Stimulated activated naive B cell treated with anti-CD40 and anti-IgM and Interleukin-4, amounts not matched to agents 10 μg/mL and 1 μg/mL and 100 μg/mL, for 72 hours (primary cell): ENCODE measurements around the gene THNSL1.
"Not testable (repeated sequence)": the region's sequence is repeated elsewhere in the genome, so short reads cannot be mapped to it uniquely, and the experiment has no call there.

Experiments used
- ATAC-seq, 2 donors: fragments of 150-1000 bp; cut with Tn5 transposase; replicated peaks; 2 replicates each; pipeline ENCODE4 v1.10.0; 2021; ENCODE audit warnings: moderate library complexity in 1 of 2
- DNase-seq: peaks from one replicate; pipeline ENCODE4 v3.0.0; 2021
- H3K27ac Mint-ChIP-seq: one replicate; pipeline ENCODE4 v1.8.0; 2022; ENCODE audit warnings: mild to moderate bottlenecking, mixed read lengths
- H3K27me3 Mint-ChIP-seq, 2 donors: one replicate each; pipeline ENCODE4 v1.8.0; 2022; ENCODE audit warnings: mixed read lengths in 2 of 2
- H3K36me3 Mint-ChIP-seq, 2 donors: one replicate each; pipeline ENCODE4 v1.8.0; 2022; ENCODE audit warnings: mixed read lengths in 2 of 2, mild to moderate bottlenecking in 1 of 2
- H3K4me1 Mint-ChIP-seq, 2 donors: one replicate each; pipeline ENCODE4 v1.8.0; 2022; ENCODE audit warnings: mixed read lengths in 2 of 2, mild to moderate bottlenecking in 1 of 2
- H3K4me3 Mint-ChIP-seq, 2 donors: one replicate each; pipeline ENCODE4 v1.8.0; 2022; ENCODE audit warnings: mild to moderate bottlenecking in 2 of 2, mixed read lengths in 2 of 2, moderate library complexity in 1 of 2
- H3K9me3 Mint-ChIP-seq, 2 donors: one replicate each; pipeline ENCODE4 v1.8.0; 2022; ENCODE audit warnings: mixed read lengths in 2 of 2, mild to moderate bottlenecking in 1 of 2

Gene THNSL1

GRCh38 chr10:24984906-24985305 is 31.5 kb upstream of the THNSL1 start:
- ATAC-seq, result no peak
- Mint-ChIP-seq H3K9me3 (peaks cover 0 to 5% of the 10 kb centered on the region in 2 donors), H3K4me1 (peaks cover 7 to 9% of the 10 kb centered on the region in 2 donors), H3K4me3 (no peak overlapping the region), H3K36me3 (no peaks in the 10 kb centered on the region), H3K27me3 (peaks cover 11 to 30% of the 10 kb centered on the region in 2 donors), H3K27ac (no peak overlapping the region)
- DNase-seq, result no peak

GRCh38 chr10:24988831-24989640 is 27.4 kb upstream of the THNSL1 start:
- no peak for ATAC-seq
- no peak overlapping the region for H3K4me3 Mint-ChIP-seq
- no peak for DNase-seq

GRCh38 chr10:24989867-24990266 is 26.5 kb upstream of the THNSL1 start:
- Mint-ChIP-seq H3K27ac (no peak overlapping the region), H3K36me3 (no peaks in the 10 kb centered on the region), H3K4me1 (peaks cover 0 to 1% of the 10 kb centered on the region in 2 donors), H3K9me3 (no peaks in the 10 kb centered on the region), H3K4me3 (no peak overlapping the region), H3K27me3 (peaks cover 9 to 36% of the 10 kb centered on the region in 2 donors)
- no peak for ATAC-seq
- no peak for DNase-seq

More at GRCh38 chr10:24988831-24989640, 27.4 kb upstream of the THNSL1 start:
- Mint-ChIP-seq H3K27me3 (peaks cover 9 to 33% of the 10 kb centered on the region in 2 donors), H3K9me3 (no peaks in the 10 kb centered on the region), H3K4me1 (peaks cover 0 to 1% of the 10 kb centered on the region in 2 donors), H3K27ac (no peak overlapping the region), H3K36me3 (no peaks in the 10 kb centered on the region)

- Mint-ChIP-seq H3K27me3 (peaks cover 9 to 31% of the 10 kb centered on the region in 2 donors), H3K4me3 (no peak overlapping the region), H3K9me3 (no peaks in the 10 kb centered on the region), H3K4me1 (peaks cover 0 to 1% of the 10 kb centered on the region in 2 donors), H3K27ac (no peak overlapping the region), H3K36me3 (no peaks in the 10 kb centered on the region)
- DNase-seq, result no peak
- ATAC-seq, result no peak
These were observed 25.1 kb upstream of the THNSL1 start for GRCh38 chr10:24991298-24991697.

- Mint-ChIP-seq H3K9me3 (no peaks in the 10 kb centered on the region), H3K27me3 (peaks cover 15 to 32% of the 10 kb centered on the region in 2 donors), H3K36me3 (no peaks in the 10 kb centered on the region), H3K27ac (no peak overlapping the region), H3K4me3 (no peak overlapping the region), H3K4me1 (peaks cover 0 to 1% of the 10 kb centered on the region in 2 donors)
- ATAC-seq (no peak), DNase-seq (no peak)
These were observed 23.8 kb upstream of the THNSL1 start for GRCh38 chr10:24992512-24993133.

- H3K27ac Mint-ChIP-seq, result no peak overlapping the region
- no peak for ATAC-seq
- H3K4me3 Mint-ChIP-seq, result no peak overlapping the region
These were observed 23.0 kb upstream of the THNSL1 start for GRCh38 chr10:24993237-24993958.

GRCh38 chr10:24995072-24995471 is 21.3 kb upstream of the THNSL1 start:
- no peak overlapping the region for H3K27ac Mint-ChIP-seq
- DNase-seq, result no peak
- peaks cover 15 to 31% of the 10 kb centered on the region in 2 donors for H3K27me3 Mint-ChIP-seq
- H3K9me3 Mint-ChIP-seq, result peaks cover 3 to 5% of the 10 kb centered on the region in 2 donors
- H3K4me1 Mint-ChIP-seq, result no peaks in the 10 kb centered on the region
- no peak for ATAC-seq
- no peaks in the 10 kb centered on the region for H3K36me3 Mint-ChIP-seq
- H3K4me3 Mint-ChIP-seq, result no peak overlapping the region

More at GRCh38 chr10:24993237-24993958, 23.0 kb upstream of the THNSL1 start:
- no peaks in the 10 kb centered on the region for H3K9me3 Mint-ChIP-seq
- H3K4me1 Mint-ChIP-seq, result peaks cover 0 to 1% of the 10 kb centered on the region in 2 donors
- peaks cover 15 to 34% of the 10 kb centered on the region in 2 donors for H3K27me3 Mint-ChIP-seq
- DNase-seq, result no peak
- no peaks in the 10 kb centered on the region for H3K36me3 Mint-ChIP-seq

- H3K9me3 Mint-ChIP-seq, result peaks cover 15 to 20% of the 10 kb centered on the region in 2 donors
- DNase-seq (no peak), ATAC-seq (no peak)
- no peak overlapping the region for H3K4me3 Mint-ChIP-seq
- peaks cover 14 to 37% of the 10 kb centered on the region in 2 donors for H3K27me3 Mint-ChIP-seq
- no peaks in the 10 kb centered on the region for H3K4me1 Mint-ChIP-seq
- H3K27ac Mint-ChIP-seq, result no peak overlapping the region
- H3K36me3 Mint-ChIP-seq, result no peaks in the 10 kb centered on the region
These were observed 18.4 kb upstream of the THNSL1 start for GRCh38 chr10:24998044-24998443.

- H3K27ac Mint-ChIP-seq, H3K4me1 Mint-ChIP-seq, DNase-seq, H3K27me3 Mint-ChIP-seq, H3K4me3 Mint-ChIP-seq, H3K36me3 Mint-ChIP-seq, H3K9me3 Mint-ChIP-seq, ATAC-seq: not testable (repeated sequence)
These were observed 4.8 kb upstream of the THNSL1 start for GRCh38 chr10:25011591-25011990.

GRCh38 chr10:25014579-25014978 is 1.8 kb upstream of the THNSL1 start:
- H3K27me3 Mint-ChIP-seq, result no peaks in the 10 kb centered on the region
- ATAC-seq, result no peak

GRCh38 chr10:25015828-25016375 is 510 bp upstream of the THNSL1 start, which contains the start of gene ENKUR:
TSS of gene ENKUR (minus strand) at chr10:25016158. CDS start at chr10:25015936, 222 bp downstream.
- Mint-ChIP-seq H3K4me1 (peaks cover 11 to 20% of the 10 kb centered on the region in 2 donors), H3K36me3 (peaks cover 0 to 4% of the 10 kb centered on the region in 2 donors), H3K4me3 (peak within 1 kb of the TSS; percentile 83 to 85), H3K9me3 (peaks cover 0 to 3% of the 10 kb centered on the region in 2 donors), H3K27ac (peak within 1 kb of the TSS; percentile 91), H3K27me3 (no peaks in the 10 kb centered on the region)
- ATAC-seq (peak; percentile 60 to 61), DNase-seq (no peak)

More at GRCh38 chr10:25014579-25014978, 1.8 kb upstream of the THNSL1 start:
- Mint-ChIP-seq H3K4me1 (peaks cover 10 to 20% of the 10 kb centered on the region in 2 donors), H3K27ac (no peak overlapping the region), H3K9me3 (peaks cover 0 to 3% of the 10 kb centered on the region in 2 donors), H3K36me3 (peaks cover 0 to 4% of the 10 kb centered on the region in 2 donors), H3K4me3 (no peak overlapping the region)
- DNase-seq, result no peak

GRCh38 chr10:25017154-25017590 is 760 bp downstream of the THNSL1 start:
- peak overlapping the region; percentile 83 to 85 for H3K4me3 Mint-ChIP-seq
- peaks cover 0 to 4% of the 10 kb centered on the region in 2 donors for H3K36me3 Mint-ChIP-seq
- peak overlapping the region; percentile 91 for H3K27ac Mint-ChIP-seq
- peaks cover 0 to 3% of the 10 kb centered on the region in 2 donors for H3K9me3 Mint-ChIP-seq
- H3K27me3 Mint-ChIP-seq, result no peaks in the 10 kb centered on the region
- no peak for DNase-seq
- peaks cover 11 to 20% of the 10 kb centered on the region in 2 donors for H3K4me1 Mint-ChIP-seq
- peak; percentile 1 to 6 for ATAC-seq

- peak overlapping the region; percentile 83 to 85 for H3K4me3 Mint-ChIP-seq
- ATAC-seq, result no peak
- peaks cover 0 to 3% of the 10 kb centered on the region in 2 donors for H3K9me3 Mint-ChIP-seq
These were observed 1.2 kb downstream of the THNSL1 start for GRCh38 chr10:25017661-25018060.

GRCh38 chr10:25018703-25019102 is 2.3 kb downstream of the THNSL1 start:
- DNase-seq (no peak), ATAC-seq (no peak)
- H3K4me3 Mint-ChIP-seq, result no peak overlapping the region
- H3K4me1 Mint-ChIP-seq, result peaks cover 15 to 20% of the 10 kb centered on the region in 2 donors
- H3K27me3 Mint-ChIP-seq, result no peaks in the 10 kb centered on the region
- H3K36me3 Mint-ChIP-seq, result peaks cover 6 to 11% of the 10 kb centered on the region in 2 donors
- no peak overlapping the region for H3K27ac Mint-ChIP-seq
- no peaks in the 10 kb centered on the region for H3K9me3 Mint-ChIP-seq

More at GRCh38 chr10:25017661-25018060, 1.2 kb downstream of the THNSL1 start:
- Mint-ChIP-seq H3K36me3 (peaks cover 0 to 4% of the 10 kb centered on the region in 2 donors), H3K27ac (peak overlapping the region; percentile 91), H3K4me1 (peaks cover 11 to 20% of the 10 kb centered on the region in 2 donors), H3K27me3 (no peaks in the 10 kb centered on the region)
- DNase-seq, result no peak
